Measurements from ENCODE around the gene TSN. TPM values are rescaled to one million over a fixed set of nuclear protein-coding genes. Genes with fewer than 3 reads are reported as not detected.
A peak's percentile ranks its signal among the peaks of the same experiment; 100 is the strongest.

TSN gene
- total and polyA plus RNA-seq, 8 donors = 10.9 to 30.3 (median 23.4) TPM

GRCh38 chr2:121721926-121722325, 33.5 kb upstream of the TSN start:
- Histone ChIP-seq H3K9me3 (no peaks in the 10 kb centered on the region), H3K4me3 (no peak overlapping the region), H3K27ac (no peak overlapping the region), H3K36me3 (peaks cover 0 to 4% (median 0%) of the 10 kb centered on the region in 3 donors), H3K4me1 (no peaks in the 10 kb centered on the region), H3K27me3 (no peaks in the 10 kb centered on the region)
- no peak for TF ChIP-seq CTCF (IDR thresholded peaks at IDR 0.05)
- DNase-seq (no peak), ATAC-seq (no peak), FAIRE-seq (no peak)
- intact Hi-C loops (cut with DNase I) = loop anchor here in 1 of 3 donors (5.0 kb wide), 1 partner anchor 320 kb away; no protein-coding TSS in a partner anchor
- 56 to 66% methylated on average over 8 of the region's 8 CpGs for WGBS, 2 donors

- H3K9me3 ChIP-seq = no peaks in the 10 kb centered on the region
- H3K36me3 ChIP-seq = peaks cover 0 to 10% (median 0%) of the 10 kb centered on the region in 3 donors
- intact Hi-C loops (cut with DNase I) = loop anchor here in 1 of 3 donors (5.0 kb wide), 1 partner anchor 320 kb away; no protein-coding TSS in a partner anchor
- no peaks in the 10 kb centered on the region for H3K27me3 ChIP-seq
- WGBS, 2 donors = 57 to 60% methylated on average over 5 of the region's 5 CpGs
- no peak for FAIRE-seq
- no peak for DNase-seq
- peak in 1 of 4 donors; percentile 34 for ATAC-seq
- no peaks in the 10 kb centered on the region for H3K4me1 ChIP-seq
- H3K27ac ChIP-seq = peak overlapping the region in 1 of 4 donors; percentile 7
- TF ChIP-seq CTCF (IDR thresholded peaks at IDR 0.05) = no peak
- H3K4me3 ChIP-seq = no peak overlapping the region
Observed at GRCh38 chr2:121722479-121722878, 33.0 kb upstream of the TSN start.

- intact Hi-C loops (cut with DNase I) = loop anchor here in 1 of 3 donors (5.0 kb wide), 1 partner anchor 321 kb away; no protein-coding TSS in a partner anchor
- H3K4me1 ChIP-seq = no peaks in the 10 kb centered on the region
- H3K27me3 ChIP-seq = no peaks in the 10 kb centered on the region
- peaks cover 0 to 18% (median 0%) of the 10 kb centered on the region in 3 donors for H3K36me3 ChIP-seq
- no peak for ATAC-seq
- H3K4me3 ChIP-seq = no peak overlapping the region
- no peak for DNase-seq
- no peaks in the 10 kb centered on the region for H3K9me3 ChIP-seq
- no peak for FAIRE-seq
- 70 to 85% methylated on average over 5 of the region's 5 CpGs for WGBS, 2 donors
- H3K27ac ChIP-seq = no peak overlapping the region
- no peak for TF ChIP-seq CTCF (IDR thresholded peaks at IDR 0.05)
Observed at GRCh38 chr2:121723316-121723715, 32.1 kb upstream of the TSN start.

- FAIRE-seq (no peak), ATAC-seq (no peak), DNase-seq (no peak)
- Histone ChIP-seq H3K9me3 (no peaks in the 10 kb centered on the region), H3K27me3 (no peaks in the 10 kb centered on the region), H3K27ac (no peak overlapping the region), H3K4me3 (no peak overlapping the region), H3K36me3 (peaks cover 8 to 55% (median 25%) of the 10 kb centered on the region in 3 donors), H3K4me1 (no peaks in the 10 kb centered on the region)
- TF ChIP-seq CTCF (IDR thresholded peaks at IDR 0.05) = no peak
- intact Hi-C loops (cut with DNase I) = no loop called here
- 87 to 93% methylated on average over 2 of the region's 2 CpGs for WGBS, 2 donors
Observed at GRCh38 chr2:121727332-121727731, 28.1 kb upstream of the TSN start.

- Histone ChIP-seq H3K4me1 (no peaks in the 10 kb centered on the region), H3K4me3 (no peak overlapping the region), H3K36me3 (peaks cover 8 to 58% (median 28%) of the 10 kb centered on the region in 3 donors), H3K27me3 (no peaks in the 10 kb centered on the region), H3K27ac (no peak overlapping the region), H3K9me3 (no peaks in the 10 kb centered on the region)
- TF ChIP-seq CTCF (IDR thresholded peaks at IDR 0.05) = no peak
- intact Hi-C loops (cut with DNase I) = no loop called here
- FAIRE-seq (no peak), ATAC-seq (no peak), DNase-seq (no peak)
Observed at GRCh38 chr2:121727950-121728349, 27.5 kb upstream of the TSN start.
